COLO668 (cell line): ENCODE measurements around the gene RNGTT.
"Not testable (repeated sequence)": the region's sequence is repeated elsewhere in the genome, so short reads cannot be mapped to it uniquely, and the experiment has no call there.

ENCODE experiments used
- DNase-seq: peaks from one replicate; lab custom pipeline; 2025; ENCODE audit not compliant: unreplicated experiment; lab: John Stamatoyannopoulos, UW

Gene RNGTT

DNA sequence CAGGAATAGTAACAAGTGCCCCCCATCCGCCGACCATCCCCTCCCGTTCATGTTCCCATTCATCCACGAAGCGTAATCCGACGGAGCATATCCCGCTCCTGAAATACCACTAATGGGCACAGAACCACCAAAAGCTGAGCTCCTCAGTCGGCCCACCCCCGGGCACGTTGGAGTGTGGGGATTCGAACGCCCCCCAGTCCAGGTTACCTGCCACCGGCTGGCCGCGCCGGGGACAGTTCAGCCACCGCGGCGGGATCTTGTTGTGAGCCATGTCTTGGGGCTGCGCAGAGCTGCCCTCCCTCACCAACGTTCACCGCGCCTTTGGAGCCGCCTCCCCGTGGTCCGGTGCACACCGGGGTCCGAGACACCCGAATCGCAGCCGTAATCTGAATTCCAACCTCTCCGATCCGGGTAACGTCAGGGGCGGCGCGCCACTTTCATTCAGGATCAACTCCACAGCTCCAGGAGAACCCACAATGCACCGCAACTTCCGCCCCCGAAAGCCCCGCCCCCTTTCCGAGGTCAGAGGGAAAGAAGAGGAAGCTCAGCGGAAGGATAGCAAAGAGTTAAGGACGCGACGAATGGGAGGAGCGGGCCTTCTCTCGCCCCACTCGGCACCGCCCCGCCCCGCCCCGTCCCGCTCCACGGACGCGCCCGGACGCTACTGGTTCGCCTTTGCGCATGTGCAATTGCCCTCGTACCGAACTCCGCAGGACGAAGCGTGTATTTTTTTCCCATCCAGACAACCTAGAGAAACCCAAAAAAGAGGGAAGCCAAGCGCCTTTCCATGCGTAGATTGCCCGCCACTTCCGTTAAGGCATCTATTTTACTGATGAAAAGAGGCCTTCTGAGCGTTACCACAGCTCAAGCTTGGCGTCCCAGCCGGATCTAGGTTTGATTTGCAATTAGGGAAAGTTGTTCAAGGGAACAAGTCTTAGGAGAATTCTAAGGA, at the start of gene RNGTT:
TSS of gene RNGTT (minus strand) at position 480 of the 952 bp plus-strand sequence. CDS start at position 271, 209 bp downstream.
- DNase-seq, result peak; percentile 95

DNA sequence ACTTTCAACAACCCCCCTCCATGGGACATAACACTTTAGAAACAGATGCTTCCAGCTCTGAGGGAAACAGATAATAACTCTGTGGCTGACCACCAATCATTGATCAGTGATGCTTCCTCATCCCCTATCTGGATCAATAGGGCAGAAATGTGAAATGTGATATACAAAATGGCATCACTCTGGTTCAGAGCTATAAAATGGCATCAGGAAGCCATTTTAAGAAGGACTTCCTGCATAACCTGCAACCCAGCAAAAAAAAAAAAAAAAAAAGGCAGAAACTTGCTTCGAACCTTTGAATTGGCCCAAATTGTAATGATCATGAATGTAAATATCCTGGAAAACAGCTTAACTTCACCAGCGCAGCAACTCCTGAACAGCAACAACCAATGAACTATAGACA, 48.0 kb upstream of the RNGTT start:
- DNase-seq, result no peak

DNA sequence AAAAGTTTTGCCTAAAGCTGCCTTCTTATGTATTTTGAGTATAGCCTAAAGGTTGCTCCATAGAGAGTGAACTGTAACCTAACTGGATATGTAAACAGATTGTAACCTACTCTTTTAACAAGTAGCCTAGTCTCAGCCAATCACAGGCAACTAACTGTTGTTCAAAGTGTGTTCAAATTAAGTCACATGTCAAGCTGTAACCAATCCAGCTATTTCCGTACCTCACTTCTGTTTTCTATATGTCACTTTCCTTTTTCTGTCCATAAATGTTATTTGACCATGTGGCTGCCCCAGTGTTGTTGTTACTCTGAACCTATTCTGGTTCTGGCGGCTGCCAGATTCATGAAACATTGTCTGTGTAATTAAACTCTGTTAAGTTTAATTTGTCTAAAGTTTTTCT, 47.4 kb upstream of the RNGTT start:
- no peak for DNase-seq

GRCh38 chr6:89009624-89010059, 46.2 kb upstream of the RNGTT start:
- no peak for DNase-seq

DNA sequence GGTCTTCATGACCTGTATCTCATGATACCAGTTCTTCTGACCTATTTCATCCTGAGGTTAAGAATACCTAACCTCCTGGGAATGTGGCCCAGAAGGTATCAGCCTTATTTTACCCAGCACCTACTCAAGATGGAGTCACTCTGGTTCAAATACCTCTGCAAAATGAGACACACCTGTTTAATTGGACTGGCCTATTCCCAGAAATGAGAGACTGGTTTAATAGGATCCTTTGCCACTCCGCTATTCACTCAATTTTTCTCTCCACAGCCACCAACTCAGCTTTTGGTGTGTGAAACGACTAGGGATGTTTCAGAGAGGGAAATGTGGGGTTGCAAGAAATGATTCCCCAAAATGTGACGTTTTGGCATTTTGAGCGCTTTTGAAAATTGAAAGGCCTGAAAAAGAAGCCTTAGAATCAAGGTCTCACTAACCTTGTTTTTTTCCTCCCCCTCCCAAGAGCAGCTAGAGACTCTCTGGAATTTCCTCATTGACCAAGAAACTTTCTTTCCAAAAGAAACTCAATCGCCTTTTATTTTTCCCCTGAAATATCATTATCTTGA, 45.5 kb upstream of the RNGTT start:
- DNase-seq, result no peak

GRCh38 chr6:89008001-89008814, 44.8 kb upstream of the RNGTT start:
- no peak for DNase-seq

GRCh38 chr6:89007209-89008000, 44.0 kb upstream of the RNGTT start:
- no peak for DNase-seq

GRCh38 chr6:89002523-89002922, 39.1 kb upstream of the RNGTT start:
- DNase-seq, result no peak

DNA sequence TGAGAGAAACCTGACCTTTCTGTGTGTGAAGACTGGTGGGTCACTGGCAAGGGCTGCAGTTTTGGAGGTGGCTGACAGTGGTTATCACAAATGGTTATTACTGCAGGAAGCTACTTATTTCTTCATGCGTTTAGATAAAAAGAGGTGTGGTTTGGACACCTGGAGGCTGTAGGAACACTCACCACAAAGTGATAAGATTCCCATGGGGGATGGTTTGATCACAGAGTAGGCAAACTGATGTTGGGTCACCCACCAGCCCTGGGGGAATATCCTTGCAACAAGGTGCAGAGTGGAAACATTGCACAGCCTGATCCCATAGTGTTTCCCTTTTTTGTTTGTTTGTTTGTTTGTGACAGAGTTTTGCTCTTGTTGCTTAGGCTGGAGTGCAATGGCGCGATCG, 33.9 kb upstream of the RNGTT start:
- no peak for DNase-seq

DNA sequence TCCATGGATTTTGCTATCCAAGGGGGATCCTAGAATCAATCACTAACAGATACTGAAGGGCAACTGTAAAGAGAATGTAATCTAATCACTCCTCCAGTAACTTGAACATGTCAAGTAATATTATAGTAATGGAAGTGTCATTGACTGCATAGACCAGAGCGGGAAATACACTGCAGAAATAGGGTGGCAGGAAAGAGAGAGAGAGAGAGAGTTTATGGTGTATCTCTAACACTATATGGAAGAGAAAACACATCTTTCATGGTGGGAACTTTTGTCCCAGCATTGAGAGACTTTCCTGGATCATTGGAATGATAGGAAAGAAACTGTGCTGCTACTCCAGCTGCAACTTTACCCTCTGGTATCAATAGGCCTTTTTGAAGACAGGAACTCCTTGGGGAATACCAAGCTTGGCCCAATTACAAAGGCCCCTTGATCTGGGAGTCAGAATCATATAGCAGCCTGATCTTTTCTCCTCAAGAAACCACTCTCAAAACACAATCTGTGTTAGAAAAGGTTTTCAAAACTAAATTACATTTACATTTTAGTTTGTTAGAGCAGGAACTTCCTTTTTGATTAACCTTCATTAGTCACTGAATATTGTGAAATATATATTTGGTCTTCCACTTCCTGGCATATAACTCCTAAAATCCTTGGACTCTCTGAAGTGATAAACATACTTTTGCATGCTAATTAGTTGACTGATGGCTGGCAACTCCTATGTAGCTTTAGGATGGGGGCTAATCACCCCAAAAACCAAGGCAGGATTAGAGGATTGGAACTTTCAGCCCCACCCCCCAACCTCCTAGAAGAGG, 29.5 kb upstream of the RNGTT start:
- no peak for DNase-seq

DNA sequence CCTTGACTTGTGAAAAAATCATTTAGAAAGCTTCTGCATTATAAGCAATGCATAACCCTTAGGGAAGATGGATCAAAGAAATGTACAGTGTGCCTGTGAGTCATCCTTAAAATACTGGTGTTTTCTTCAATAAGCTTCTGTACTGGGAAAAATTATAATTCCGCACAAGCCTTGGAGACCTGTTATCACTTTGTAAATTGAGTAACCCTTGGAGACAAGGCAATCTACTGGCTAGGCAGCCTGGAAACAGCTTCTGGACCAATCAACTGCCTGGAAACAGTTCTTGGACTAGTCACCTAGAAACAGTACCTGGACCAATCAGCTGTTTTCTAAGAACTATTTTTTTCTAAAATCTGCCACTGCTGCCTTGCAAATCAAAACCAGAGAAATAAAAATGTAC, 25.8 kb upstream of the RNGTT start:
- no peak for DNase-seq

- no peak for DNase-seq
Measured at GRCh38 chr6:88987922-88988321, 24.5 kb upstream of the RNGTT start.

GRCh38 chr6:88985901-88986300, 22.5 kb upstream of the RNGTT start:
- no peak for DNase-seq

- DNase-seq, result no peak
Measured at GRCh38 chr6:88984606-88985005, 21.2 kb upstream of the RNGTT start.

DNA sequence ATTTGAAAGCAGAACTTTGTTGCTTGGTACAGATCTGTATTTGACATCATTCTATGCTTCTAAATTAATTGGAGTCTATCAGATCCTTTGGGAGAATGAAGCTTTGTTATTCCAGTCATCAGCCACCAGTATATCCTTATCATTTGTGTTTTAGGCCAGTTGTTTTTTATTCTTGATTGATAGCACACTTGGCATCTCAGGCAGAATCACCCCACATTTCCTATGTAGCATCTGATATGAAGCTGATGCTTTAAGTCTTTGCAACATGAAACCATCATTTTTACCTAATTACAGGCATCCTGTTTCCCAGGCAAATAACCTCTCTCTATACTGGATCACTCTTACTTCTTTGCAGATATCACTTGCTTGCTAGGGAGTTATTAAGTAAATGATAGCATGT, 20.7 kb upstream of the RNGTT start:
- no peak for DNase-seq

DNA sequence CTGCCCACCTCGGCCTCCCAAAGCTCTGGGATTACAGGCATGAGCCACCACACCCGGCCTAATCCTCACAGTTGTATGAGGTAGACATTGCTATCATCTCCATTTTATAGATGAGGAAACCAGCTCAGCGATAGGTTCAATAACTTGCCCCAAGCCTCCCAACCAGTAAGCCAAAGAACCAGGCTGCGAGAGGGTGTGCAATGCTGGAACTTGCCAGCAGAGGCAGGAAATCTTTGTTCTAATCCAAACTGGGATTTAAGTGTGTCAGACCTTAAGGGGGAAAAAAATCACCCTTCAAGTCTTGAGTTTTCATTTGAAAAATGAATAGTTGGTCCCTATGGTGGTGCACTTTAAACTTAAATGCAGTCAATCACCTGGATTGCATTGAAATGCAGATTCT, 20.1 kb upstream of the RNGTT start:
- no peak for DNase-seq

GRCh38 chr6:88983129-88983528, 19.7 kb upstream of the RNGTT start:
- DNase-seq, result not testable (repeated sequence)

- peak; percentile 1 for DNase-seq
Measured at GRCh38 chr6:88982720-88983119, 19.3 kb upstream of the RNGTT start.

DNA sequence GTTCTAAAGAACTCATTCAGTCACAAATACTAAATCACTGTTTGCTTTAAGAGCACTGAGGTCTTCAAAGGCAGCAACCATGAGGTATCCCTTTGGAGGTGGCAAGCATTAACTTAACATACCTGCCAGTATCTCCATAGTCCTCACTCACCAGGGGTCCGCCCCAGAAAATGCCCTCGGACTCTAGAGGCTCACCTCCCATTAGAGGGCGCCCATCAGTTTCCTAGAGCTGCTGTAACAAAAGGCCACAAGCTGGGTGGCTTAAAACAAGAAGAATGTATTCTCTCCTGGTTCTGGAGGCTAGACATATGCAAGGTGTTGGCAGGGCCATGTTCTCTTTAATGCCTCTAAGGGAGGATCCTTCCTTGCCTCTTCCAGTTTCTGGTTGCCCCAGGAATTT, 12.0 kb upstream of the RNGTT start:
- DNase-seq, result no peak
